Measurements from ENCODE around the gene LRMDA. TPM values are rescaled to one million over a fixed set of nuclear protein-coding genes. Genes with fewer than 3 reads are reported as not detected.

LRMDA gene
- total and polyA plus RNA-seq, 2 of the 13 experiments (the other 11 are each of a cell fraction or from before 2014, with no cell fraction given), result 13.4 to 22.0 TPM

DNA sequence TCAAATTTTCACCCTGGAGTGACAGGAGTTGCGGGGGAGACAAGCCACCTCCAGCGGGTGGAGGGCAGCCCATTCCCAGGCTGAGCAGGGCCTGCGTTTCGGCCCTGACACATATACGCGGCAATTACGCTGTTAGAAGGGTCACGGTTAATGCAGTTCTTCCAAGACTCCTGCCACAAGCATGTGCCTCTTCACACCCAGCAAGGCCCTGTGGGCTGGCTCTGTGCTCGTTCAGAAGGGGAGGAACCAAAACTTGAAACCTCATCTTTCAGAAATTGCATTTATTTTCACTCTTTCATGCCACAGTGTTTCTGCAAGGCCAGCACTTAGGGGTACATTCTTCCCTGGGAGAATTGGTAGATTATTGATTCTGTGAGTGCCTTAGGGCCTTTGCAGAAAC is 24.7 kb downstream of the LRMDA start:
- ATAC-seq, result no peak
- H3K27me3 ChIP-seq (ENCODE audit: control insufficient read depth in 1 of 2, insufficient read depth in 2 of 2, low read length in 2 of 2), result no peaks in the 10 kb centered on the region
- in situ Hi-C loops (cut with HindIII; ENCODE audit: extremely low pct_ligation_motif_present, low pct_unique_long_range_greater_than_20kb), result no loop called here
- no peaks in the 10 kb centered on the region for H3K9me3 ChIP-seq (ENCODE audit: low read length)
- POLR2A ChIA-PET, result no interaction called here
- WGBS (ENCODE audit: low lambda C conversion rate), result 83% methylated on average over 2 of the region's 9 CpGs
- TF ChIP-seq NCOA2 (CRISPR knock-in tag; IDR thresholded peaks at IDR 0.05) (no peak), RBFOX2 (IDR thresholded peaks at IDR 0.05; ENCODE audit: low read depth, low read length) (no peak), ZNF225 (CRISPR knock-in tag; IDR thresholded peaks at IDR 0.05) (no peak), FOXM1 (CRISPR knock-in tag; IDR thresholded peaks at IDR 0.05) (no peak), ZNF672 (CRISPR knock-in tag; IDR thresholded peaks at IDR 0.05) (no peak), ZFX (CRISPR knock-in tag; IDR thresholded peaks at IDR 0.05; ENCODE audit: low read depth) (no peak), MEIS1 (CRISPR knock-in tag; IDR thresholded peaks at IDR 0.05; ENCODE audit: borderline replicate concordance) (no peak), ZNF33A (CRISPR knock-in tag; IDR thresholded peaks at IDR 0.05; ENCODE audit: borderline replicate concordance) (no peak), STAT5B (CRISPR knock-in tag; IDR thresholded peaks at IDR 0.05) (no peak), ZNF558 (CRISPR knock-in tag; IDR thresholded peaks at IDR 0.05; ENCODE audit: borderline replicate concordance) (no peak), FOXA3 (CRISPR knock-in tag; IDR thresholded peaks at IDR 0.05) (no peak), FOXJ3 (CRISPR knock-in tag; IDR thresholded peaks at IDR 0.05; ENCODE audit: borderline replicate concordance) (no peak), KDM6A (CRISPR knock-in tag; IDR thresholded peaks at IDR 0.05; ENCODE audit: low read depth) (no peak), ZNF337 (CRISPR knock-in tag; IDR thresholded peaks at IDR 0.05; ENCODE audit: borderline replicate concordance, low read depth) (no peak), ZNF720 (CRISPR knock-in tag; IDR thresholded peaks at IDR 0.05) (no peak), ZNF644 (CRISPR knock-in tag; IDR thresholded peaks at IDR 0.05; ENCODE audit: low read depth) (no peak)
- TF ChIP-seq, protein P1, sequence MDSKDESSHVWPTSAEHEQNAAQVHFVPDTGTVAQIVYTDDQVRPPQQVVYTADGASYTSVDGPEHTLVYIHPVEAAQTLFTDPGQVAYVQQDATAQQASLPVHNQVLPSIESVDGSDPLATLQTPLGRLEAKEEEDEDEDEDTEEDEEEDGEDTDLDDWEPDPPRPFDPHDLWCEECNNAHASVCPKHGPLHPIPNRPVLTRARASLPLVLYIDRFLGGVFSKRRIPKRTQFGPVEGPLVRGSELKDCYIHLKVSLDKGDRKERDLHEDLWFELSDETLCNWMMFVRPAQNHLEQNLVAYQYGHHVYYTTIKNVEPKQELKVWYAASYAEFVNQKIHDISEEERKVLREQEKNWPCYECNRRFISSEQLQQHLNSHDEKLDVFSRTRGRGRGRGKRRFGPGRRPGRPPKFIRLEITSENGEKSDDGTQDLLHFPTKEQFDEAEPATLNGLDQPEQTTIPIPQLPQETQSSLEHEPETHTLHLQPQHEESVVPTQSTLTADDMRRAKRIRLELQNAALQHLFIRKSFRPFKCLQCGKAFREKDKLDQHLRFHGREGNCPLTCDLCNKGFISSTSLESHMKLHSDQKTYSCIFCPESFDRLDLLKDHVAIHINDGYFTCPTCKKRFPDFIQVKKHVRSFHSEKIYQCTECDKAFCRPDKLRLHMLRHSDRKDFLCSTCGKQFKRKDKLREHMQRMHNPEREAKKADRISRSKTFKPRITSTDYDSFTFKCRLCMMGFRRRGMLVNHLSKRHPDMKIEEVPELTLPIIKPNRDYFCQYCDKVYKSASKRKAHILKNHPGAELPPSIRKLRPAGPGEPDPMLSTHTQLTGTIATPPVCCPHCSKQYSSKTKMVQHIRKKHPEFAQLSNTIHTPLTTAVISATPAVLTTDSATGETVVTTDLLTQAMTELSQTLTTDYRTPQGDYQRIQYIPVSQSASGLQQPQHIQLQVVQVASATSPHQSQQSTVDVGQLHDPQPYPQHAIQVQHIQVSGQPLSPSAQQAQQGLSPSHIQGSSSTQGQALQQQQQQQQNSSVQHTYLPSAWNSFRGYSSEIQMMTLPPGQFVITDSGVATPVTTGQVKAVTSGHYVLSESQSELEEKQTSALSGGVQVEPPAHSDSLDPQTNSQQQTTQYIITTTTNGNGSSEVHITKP (CRISPR knock-in tag; IDR thresholded peaks at IDR 0.05; ENCODE audit: low read depth), result no peak
- H3K4me2 ChIP-seq (ENCODE audit: low read depth, low read length), result no peak overlapping the region
- H3K27ac ChIP-seq (ENCODE audit: extremely low read length, insufficient read depth, low read length), result no peak overlapping the region
- no TSS peak for BruUV-seq (replicated peaks)
- H4K20me1 ChIP-seq (ENCODE audit: insufficient read depth, low read length), result no peaks in the 10 kb centered on the region
- no peak overlapping the region for H3K9ac ChIP-seq (ENCODE audit: insufficient read depth, low read depth, low read length)
- intact Hi-C loops (cut with micrococcal nuclease; ENCODE audit: unreplicated experiment), result no loop called here
- H2AFZ ChIP-seq (ENCODE audit: low read length), result no peak overlapping the region
- H3K79me2 ChIP-seq (ENCODE audit: insufficient read depth, low read length), result no peaks in the 10 kb centered on the region
- H3K4me3 ChIP-seq (replicated peaks in 1 of 3; ENCODE audit: insufficient read depth in 1 of 3, low read depth in 2 of 3, low read length in 3 of 3), result no peak overlapping the region
- CTCF ChIA-PET (ENCODE audit: low intra/inter-chr PET ratio, low total read pairs), result no interaction called here
- FAIRE-seq, result no peak
- peaks cover 12% of the 10 kb centered on the region for H3K4me1 ChIP-seq (ENCODE audit: insufficient read depth, low read length)
- DNase-seq (ENCODE audit: low spot score), result no peak
- peaks cover 12 to 19% of the 10 kb centered on the region in 2 experiments for H3K36me3 ChIP-seq (replicated peaks in 1 of 2; ENCODE audit: control insufficient read depth in 1 of 2, insufficient read depth in 2 of 2, low read length in 2 of 2)

All from HepG2 (cell line).